KMS-11 (cell line): ENCODE data around the gene CRHR2.

Experiments used
- H2AFZ ChIP-seq: fragments of 200-600 bp; sonication (generic); 2 replicates; pipeline ENCODE4 v1.6.1; 2016; ENCODE audit warnings: antibody characterized with exemption, mixed run types, low read depth
- H3K27ac ChIP-seq: fragments of 200-600 bp; sonication (generic); 2 replicates; pipeline ENCODE4 v1.6.1; 2016; ENCODE audit warnings: mild to moderate bottlenecking, mixed run types
- H3K27me3 ChIP-seq: fragments of 200-600 bp; sonication (generic); 2 replicates; pipeline ENCODE4 v1.6.1; 2017; ENCODE audit warnings: mild to moderate bottlenecking, low read depth, mixed run types, moderate library complexity; ENCODE audit not compliant: insufficient read depth
- H3K36me3 ChIP-seq: fragments of 200-600 bp; sonication (generic); 2 replicates; pipeline ENCODE4 v1.6.1; 2017; ENCODE audit warnings: mild to moderate bottlenecking, mixed run types; ENCODE audit not compliant: insufficient read depth
- H3K4me1 ChIP-seq: fragments of 200-600 bp; sonication (generic); 2 replicates; pipeline ENCODE4 v1.6.1; 2016; ENCODE audit warnings: mild to moderate bottlenecking, low read depth, mixed run types; ENCODE audit not compliant: poor library complexity, severe bottlenecking
- H3K4me2 ChIP-seq: fragments of 200-600 bp; sonication (generic); 2 replicates; pipeline ENCODE4 v1.7.0; 2016; ENCODE audit warnings: mild to moderate bottlenecking, mixed run types
- H3K4me3 ChIP-seq: fragments of 200-600 bp; sonication (generic); IDR thresholded peaks from 2 replicates; pipeline ENCODE4 v1.6.1; 2017; ENCODE audit warnings: low read depth, low read length, mixed read lengths; ENCODE audit not compliant: insufficient read depth
- H3K79me2 ChIP-seq: fragments of 200-600 bp; sonication (generic); 2 replicates; pipeline ENCODE4 v1.6.1; 2016; ENCODE audit warnings: low read depth, mixed run types; ENCODE audit not compliant: insufficient read depth
- H3K9ac ChIP-seq: fragments of 200-600 bp; sonication (generic); 2 replicates; pipeline ENCODE4 v1.6.1; 2016; ENCODE audit warnings: mild to moderate bottlenecking, mixed run types
- H4K20me1 ChIP-seq: fragments of 200-600 bp; sonication (generic); 2 replicates; pipeline ENCODE4 v1.6.1; 2016; ENCODE audit warnings: mild to moderate bottlenecking, mixed run types; ENCODE audit not compliant: insufficient read depth
- TF ChIP-seq, protein P1 (sequence below): fragments of 200-600 bp; sonication (generic); conservative IDR thresholded peaks from 2 replicates; pipeline ENCODE4 v1.6.1; 2017; ENCODE audit warnings: low read depth, mild to moderate bottlenecking, antibody characterized with exemption, low read length, moderate library complexity, mixed read lengths

The CRHR2 gene

DNA sequence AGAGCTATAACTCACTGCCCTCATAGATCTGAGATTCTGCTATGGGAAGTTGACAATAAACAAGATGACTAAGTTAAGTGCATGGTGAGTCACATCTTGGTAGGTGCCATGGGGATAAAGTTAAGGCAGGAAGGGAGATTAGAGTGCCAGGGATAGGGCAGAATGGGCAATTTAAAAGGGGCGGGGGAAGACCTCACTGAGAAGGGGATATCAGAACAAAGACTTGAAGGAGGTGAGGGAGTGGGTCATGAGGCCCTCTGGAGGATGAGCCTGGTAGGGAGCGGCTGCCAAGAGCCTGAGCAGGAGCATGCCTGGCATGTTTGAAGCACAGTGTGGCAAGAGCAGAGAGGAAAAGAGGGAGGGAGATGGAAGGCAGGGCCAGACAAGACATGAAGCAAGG, 34.9 kb upstream of the CRHR2 start:
- Histone ChIP-seq H3K9ac (no peak overlapping the region), H3K27me3 (no peaks in the 10 kb centered on the region), H4K20me1 (no peaks in the 10 kb centered on the region), H3K36me3 (no peaks in the 10 kb centered on the region), H3K4me2 (no peak overlapping the region), H2AFZ (no peak overlapping the region), H3K27ac (no peak overlapping the region), H3K4me3 (no peak overlapping the region), H3K79me2 (no peaks in the 10 kb centered on the region), H3K4me1 (no peaks in the 10 kb centered on the region)
- TF ChIP-seq, protein P1, sequence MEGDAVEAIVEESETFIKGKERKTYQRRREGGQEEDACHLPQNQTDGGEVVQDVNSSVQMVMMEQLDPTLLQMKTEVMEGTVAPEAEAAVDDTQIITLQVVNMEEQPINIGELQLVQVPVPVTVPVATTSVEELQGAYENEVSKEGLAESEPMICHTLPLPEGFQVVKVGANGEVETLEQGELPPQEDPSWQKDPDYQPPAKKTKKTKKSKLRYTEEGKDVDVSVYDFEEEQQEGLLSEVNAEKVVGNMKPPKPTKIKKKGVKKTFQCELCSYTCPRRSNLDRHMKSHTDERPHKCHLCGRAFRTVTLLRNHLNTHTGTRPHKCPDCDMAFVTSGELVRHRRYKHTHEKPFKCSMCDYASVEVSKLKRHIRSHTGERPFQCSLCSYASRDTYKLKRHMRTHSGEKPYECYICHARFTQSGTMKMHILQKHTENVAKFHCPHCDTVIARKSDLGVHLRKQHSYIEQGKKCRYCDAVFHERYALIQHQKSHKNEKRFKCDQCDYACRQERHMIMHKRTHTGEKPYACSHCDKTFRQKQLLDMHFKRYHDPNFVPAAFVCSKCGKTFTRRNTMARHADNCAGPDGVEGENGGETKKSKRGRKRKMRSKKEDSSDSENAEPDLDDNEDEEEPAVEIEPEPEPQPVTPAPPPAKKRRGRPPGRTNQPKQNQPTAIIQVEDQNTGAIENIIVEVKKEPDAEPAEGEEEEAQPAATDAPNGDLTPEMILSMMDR: no peak

DNA sequence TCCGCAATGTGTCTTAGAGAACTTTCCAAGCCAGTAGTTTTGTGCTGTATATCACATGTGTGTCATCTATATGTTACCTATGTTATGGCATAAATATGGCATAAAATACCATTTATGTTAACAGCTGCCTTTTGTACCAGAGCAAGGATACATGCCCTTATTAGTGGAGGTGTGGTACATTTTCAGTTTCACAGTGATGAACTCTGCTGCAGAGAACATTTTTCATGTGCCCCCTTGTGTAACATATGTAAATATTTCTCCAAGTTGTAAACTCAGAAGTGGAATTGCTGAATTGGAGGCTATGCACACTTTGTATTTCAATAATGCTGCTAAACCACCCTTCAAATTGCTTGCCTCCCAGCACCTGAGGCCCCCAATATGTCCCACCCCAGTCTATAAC, 31.9 kb upstream of the CRHR2 start:
- no peak overlapping the region for H3K9ac ChIP-seq
- no peak overlapping the region for H2AFZ ChIP-seq
- H3K79me2 ChIP-seq: no peaks in the 10 kb centered on the region
- no peaks in the 10 kb centered on the region for H3K27me3 ChIP-seq
- TF ChIP-seq, protein P1: no peak
- no peak overlapping the region for H3K27ac ChIP-seq
- no peak overlapping the region for H3K4me3 ChIP-seq
- no peaks in the 10 kb centered on the region for H3K4me1 ChIP-seq
- H3K4me2 ChIP-seq: no peak overlapping the region
- no peaks in the 10 kb centered on the region for H4K20me1 ChIP-seq
- no peaks in the 10 kb centered on the region for H3K36me3 ChIP-seq

DNA sequence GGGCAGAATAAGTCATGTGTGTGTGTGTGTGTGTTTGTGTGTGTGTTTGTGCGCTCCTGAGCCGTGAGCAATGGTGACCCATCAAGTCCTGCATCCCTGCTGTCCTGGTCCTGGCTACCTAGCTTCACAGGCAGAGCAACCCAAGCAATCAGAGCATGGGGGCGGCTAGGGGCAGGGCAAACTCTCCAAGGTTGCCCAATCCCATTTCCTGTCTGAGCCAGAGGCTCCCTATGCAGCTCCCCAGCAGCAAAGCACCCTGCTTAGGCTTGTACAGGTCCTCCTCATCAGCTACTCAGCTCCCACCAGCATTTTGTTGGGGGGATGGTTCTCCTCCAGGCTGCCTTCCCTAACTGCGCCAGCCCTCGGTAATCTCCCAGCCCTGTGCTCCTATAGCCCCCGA, 31.1 kb upstream of the CRHR2 start:
- no peak overlapping the region for H3K4me2 ChIP-seq
- H3K36me3 ChIP-seq: no peaks in the 10 kb centered on the region
- H4K20me1 ChIP-seq: no peaks in the 10 kb centered on the region
- H3K27ac ChIP-seq: no peak overlapping the region
- H3K79me2 ChIP-seq: no peaks in the 10 kb centered on the region
- H3K4me3 ChIP-seq: no peak overlapping the region
- no peaks in the 10 kb centered on the region for H3K27me3 ChIP-seq
- H2AFZ ChIP-seq: no peak overlapping the region
- no peaks in the 10 kb centered on the region for H3K4me1 ChIP-seq
- H3K9ac ChIP-seq: no peak overlapping the region
- TF ChIP-seq, protein P1: no peak

DNA sequence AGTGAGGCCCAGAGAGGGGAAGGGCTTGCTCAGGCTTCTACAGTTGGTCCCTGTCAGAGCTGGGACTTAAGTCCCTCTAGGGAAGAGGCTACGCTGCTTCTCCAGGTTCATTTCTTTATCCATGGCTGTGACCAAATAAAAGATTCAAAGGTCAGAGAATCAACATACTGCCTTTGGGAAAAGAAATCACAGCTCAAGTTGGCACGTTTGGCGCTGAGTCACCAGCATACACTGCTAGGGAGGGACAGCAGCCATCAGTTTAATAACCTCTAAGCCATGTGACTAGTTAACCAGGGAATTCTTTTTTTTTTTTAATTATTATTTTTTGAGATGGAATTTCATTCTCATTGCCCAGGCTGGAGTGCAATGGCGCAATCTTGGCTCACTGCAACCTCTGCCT, 28.4 kb upstream of the CRHR2 start:
- no peaks in the 10 kb centered on the region for H3K36me3 ChIP-seq
- no peaks in the 10 kb centered on the region for H3K27me3 ChIP-seq
- H3K27ac ChIP-seq: no peak overlapping the region
- no peak overlapping the region for H2AFZ ChIP-seq
- no peak overlapping the region for H3K4me2 ChIP-seq
- TF ChIP-seq, protein P1: no peak
- no peak overlapping the region for H3K4me3 ChIP-seq
- no peaks in the 10 kb centered on the region for H3K79me2 ChIP-seq
- no peak overlapping the region for H3K9ac ChIP-seq
- H4K20me1 ChIP-seq: no peaks in the 10 kb centered on the region
- H3K4me1 ChIP-seq: peaks cover 5% of the 10 kb centered on the region

DNA sequence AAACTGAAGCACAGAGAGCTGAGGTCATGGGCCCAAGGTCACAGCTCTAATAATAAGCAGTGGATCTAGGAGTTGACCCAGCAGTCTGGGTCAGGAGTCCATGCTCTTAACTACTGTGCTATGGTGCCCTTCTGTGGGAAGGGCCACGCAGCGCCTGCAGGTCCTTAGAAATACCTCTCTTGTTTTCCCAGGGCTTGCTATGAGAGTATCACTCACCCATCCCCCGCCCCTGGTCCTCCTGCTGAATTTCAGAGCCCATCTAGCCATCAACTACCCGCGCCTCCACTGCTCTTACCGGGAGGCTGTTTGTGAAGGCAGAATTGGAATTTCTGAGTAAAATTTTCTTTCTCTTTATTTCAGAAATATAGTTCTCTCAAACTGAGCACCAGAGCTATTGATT, 27.3 kb upstream of the CRHR2 start:
- no peak overlapping the region for H2AFZ ChIP-seq
- no peak overlapping the region for H3K27ac ChIP-seq

More for the DNA sequence above, 27.3 kb upstream of the CRHR2 start:
- Histone ChIP-seq H3K36me3 (no peaks in the 10 kb centered on the region), H3K27me3 (no peaks in the 10 kb centered on the region), H4K20me1 (no peaks in the 10 kb centered on the region), H3K9ac (no peak overlapping the region), H3K4me2 (no peak overlapping the region), H3K4me1 (peaks cover 17% of the 10 kb centered on the region), H3K79me2 (no peaks in the 10 kb centered on the region), H3K4me3 (no peak overlapping the region)
- TF ChIP-seq, protein P1: no peak
